H1 (cell line): ENCODE results near the gene PLEKHA1. TPM values are rescaled to one million over a fixed set of nuclear protein-coding genes. Genes with fewer than 3 reads are reported as not detected.

Source experiments
- BRCA1 ChIP-seq: IDR thresholded peaks from 2 replicates; pipeline ENCODE4 v1.6.1; 2012; ENCODE audit warnings: low read depth, low read length, improper control_type of control experiment
- CHD7 ChIP-seq: fragments of 300-600 bp; sonication (generic); IDR thresholded peaks from 2 replicates; pipeline ENCODE4 v1.7.1; 2012; ENCODE audit warnings: low read length, moderate library complexity, mild to moderate bottlenecking, inconsistent platforms; ENCODE audit not compliant: insufficient replicate concordance
- KDM4A ChIP-seq: IDR thresholded peaks from one replicate; pipeline ENCODE4 v1.7.1; 2012; ENCODE audit warnings: low read depth, mild to moderate bottlenecking, moderate library complexity, low read length, inconsistent platforms; ENCODE audit not compliant: severe bottlenecking
- MAFK ChIP-seq: IDR thresholded peaks from 2 replicates; pipeline ENCODE4 v1.6.1; 2012; ENCODE audit warnings: low read depth, mild to moderate bottlenecking, improper control_type of control experiment, low read length
- POU5F1 ChIP-seq: IDR thresholded peaks from 2 replicates; pipeline ENCODE4 v1.6.1; 2011; ENCODE audit warnings: low read depth, mild to moderate bottlenecking, low read length, moderate library complexity
- RBBP5 ChIP-seq: IDR thresholded peaks from 2 replicates; pipeline ENCODE4 v1.7.1; 2012; ENCODE audit warnings: low read depth, mild to moderate bottlenecking, inconsistent platforms, low read length, moderate library complexity, borderline replicate concordance
- RNF2 ChIP-seq: fragments of 200-900, 300-1000 bp; sonication (generic); IDR thresholded peaks from 2 replicates; pipeline ENCODE4 v1.7.1; 2016; ENCODE audit warnings: borderline replicate concordance, low read depth, mild to moderate bottlenecking, antibody characterized with exemption, low read length; ENCODE audit not compliant: poor library complexity, severe bottlenecking; ENCODE audit errors: missing control alignments
- SIRT6 ChIP-seq: IDR thresholded peaks from one replicate; pipeline ENCODE4 v1.7.1; 2012; ENCODE audit warnings: low read length, inconsistent platforms
- SP2 ChIP-seq: IDR thresholded peaks from 2 replicates; pipeline ENCODE4 v1.6.1; 2012; ENCODE audit warnings: mild to moderate bottlenecking, low read length, inconsistent platforms
- SRF ChIP-seq: IDR thresholded peaks from 2 replicates; pipeline ENCODE4 v1.6.1; 2011; ENCODE audit warnings: mild to moderate bottlenecking, low read depth, low read length, moderate library complexity
- TAF7 ChIP-seq: optimal IDR thresholded peaks from 2 replicates; pipeline ENCODE3; 2011; ENCODE audit warnings: low read depth, mild to moderate bottlenecking, inconsistent platforms, low read length, moderate library complexity, borderline replicate concordance
- polyA plus RNA-seq, 7 experiments: library from polyadenylated mRNA; depleted of rRNA in 3 of 7; stranded (reverse) in 5 of 7; unstranded in 2 of 7; fragments of >200 nt in 5 of 7; fragments of 200-250 nt in 2 of 7; gene quantifications; 1 replicate in 5 of 7; 2 replicates in 1 of 7; 4 replicates in 1 of 7; pipeline versions ENCODE4 v1.2.1 to v1.2.3, GENCODE V29; 2011 to 2013; ENCODE audit warnings: missing spikeins in 2 of 7, mixed read lengths in 2 of 7
- total RNA-seq: library from RNA; stranded (reverse); fragmentation: NEBNext Ultra II Directional; extraction: Animal tissue kit (Norgen Biotek cat#: 25700); gene quantifications from 2 replicates; pipeline ENCODE4 v1.2.1, GENCODE V29; 2021

Gene PLEKHA1
- total and polyA plus RNA-seq, 2 of the 8 experiments (the other 6 are each of a cell fraction or from before 2014, with no cell fraction given) = 15.6 to 39.7 TPM

DNA sequence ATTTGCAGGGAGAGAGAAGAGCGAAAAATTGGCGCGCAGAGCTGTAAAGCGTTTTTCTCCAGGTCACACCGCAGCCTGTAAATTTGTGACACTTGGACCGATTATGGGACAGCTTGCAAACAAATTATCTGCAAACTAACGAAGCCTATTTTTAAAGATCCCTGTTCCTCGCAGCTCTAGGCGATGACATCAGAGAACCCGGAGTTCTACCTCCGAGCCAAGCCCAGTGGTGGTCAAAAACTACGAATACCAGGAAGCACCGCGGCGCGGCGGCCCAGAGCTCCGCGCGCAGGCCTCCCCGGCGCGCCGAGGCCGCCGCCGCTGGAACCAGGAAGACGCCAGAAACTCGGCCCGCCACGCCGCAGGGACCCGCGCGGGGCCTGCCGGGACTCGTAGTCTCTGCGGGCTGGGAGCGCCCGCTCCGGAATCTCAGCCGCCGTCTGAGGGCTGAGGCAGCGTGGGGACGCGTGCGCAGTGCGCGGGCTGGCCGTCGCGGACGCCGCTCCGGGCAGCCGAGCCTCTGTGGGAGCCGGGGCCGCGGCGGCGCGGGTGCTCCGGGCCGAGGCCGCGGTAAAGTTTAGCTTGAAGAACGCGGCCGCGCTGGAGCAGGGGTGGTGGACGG is at the start of gene PLEKHA1 (continued):
- TF ChIP-seq TAF7 = peak; percentile 42
- TF ChIP-seq POU5F1 = no peak
- TF ChIP-seq MAFK = no peak
- no peak for TF ChIP-seq CHD7
- peak; percentile 34 for TF ChIP-seq KDM4A
- TF ChIP-seq RBBP5 = no peak
- TF ChIP-seq SIRT6 = no peak
- no peak for TF ChIP-seq RNF2
- no peak; the same call in 1 of the 2 replicates for TF ChIP-seq SRF
- no peak for TF ChIP-seq SP2
- TF ChIP-seq BRCA1 = no peak
